B cell (primary cell): ENCODE data around the gene MRPS26. TPM values are rescaled to one million over a fixed set of nuclear protein-coding genes. Genes with fewer than 3 reads are reported as not detected.

Source experiments
- ATAC-seq: fragments of 200-7000 bp; cut with Tn5 transposase; one replicate; pipeline ENCODE4 v1.10.0; 2021; ENCODE audit warnings: low read depth, mild to moderate bottlenecking, moderate number of reproducible peaks, moderate library complexity
- CTCF ChIA-PET: fragments of 350-600 bp; sonication (Branson Sonifier 250); formaldehyde crosslinking; loops from one replicate; lab custom pipeline; 2021; ENCODE audit warnings: antibody characterized with exemption, inconsistent platforms; lab: Charles Lee
- POLR2A ChIA-PET: fragments of 350-600 bp; sonication (Branson Sonifier 250); formaldehyde crosslinking; loops from one replicate; lab custom pipeline; 2021; ENCODE audit warnings: antibody characterized with exemption; lab: Charles Lee
- DNase-seq: peaks from one replicate; pipeline ENCODE4 v3.0.0; 2013
- H2AFZ ChIP-seq: 2 replicates; pipeline ENCODE4 v1.6.1; 2012; ENCODE audit warnings: mild to moderate bottlenecking, low read depth, low read length; ENCODE audit not compliant: insufficient read depth, poor library complexity, severe bottlenecking
- H3K27ac ChIP-seq, 2 donors: 1 replicate in 1 of 2; 2 replicates in 1 of 2; pipeline ENCODE4 v1.5.1; 2012 to 2013; ENCODE audit warnings: low read length in 2 of 2, mild to moderate bottlenecking in 2 of 2, moderate library complexity in 1 of 2
- H3K27me3 ChIP-seq, 4 experiments: fragments of 200-600 bp in 1 of 4; sonication (generic) in 1 of 4; replicated peaks in 1 of 4; 1 replicate in 2 of 4; 2 replicates in 2 of 4; pipeline versions ENCODE4 v1.6.1 to v1.7.0; 2013 to 2016; ENCODE audit warnings: low read length in 3 of 4, mild to moderate bottlenecking in 2 of 4, mixed read lengths in 1 of 4, moderate library complexity in 1 of 4; ENCODE audit not compliant: insufficient read depth in 4 of 4, control insufficient read depth in 3 of 4; ENCODE audit errors: control extremely low read depth in 1 of 4
- H3K36me3 ChIP-seq, 2 experiments: replicated peaks in 1 of 2; 1 replicate in 1 of 2; 2 replicates in 1 of 2; pipeline versions ENCODE4 v1.6.1 to v1.7.1; 2013; ENCODE audit warnings: low read length in 1 of 2; ENCODE audit not compliant: insufficient read depth in 2 of 2, control insufficient read depth in 1 of 2; ENCODE audit errors: control extremely low read depth in 1 of 2, extremely low read depth in 1 of 2
- H3K4me1 ChIP-seq, 2 donors: fragments of 200-600 bp in 1 of 2; sonication (generic) in 1 of 2; 1 replicate in 1 of 2; 2 replicates in 1 of 2; pipeline versions ENCODE4 v1.5.1 to v1.6.1; 2013 to 2017; ENCODE audit warnings: low read length in 2 of 2; ENCODE audit not compliant: control insufficient read depth in 2 of 2, insufficient read depth in 2 of 2
- H3K4me2 ChIP-seq: replicated peaks from 2 replicates; pipeline ENCODE3; 2012; ENCODE audit warnings: mild to moderate bottlenecking, low read depth, low read length; ENCODE audit not compliant: poor library complexity, severe bottlenecking
- H3K4me3 ChIP-seq, 5 experiments: fragments of 200-600 bp in 1 of 5; sonication (generic) in 1 of 5; 1 replicate in 3 of 5; 2 replicates in 2 of 5; pipeline versions ENCODE4 v1.5.1 to v1.7.0; 2011 to 2016; ENCODE audit warnings: low read length in 4 of 5, mild to moderate bottlenecking in 4 of 5, low read depth in 2 of 5, control low read depth in 1 of 5, moderate library complexity in 1 of 5; ENCODE audit not compliant: insufficient read depth in 1 of 5; ENCODE audit errors: control extremely low read depth in 1 of 5, extremely low read depth in 1 of 5
- H3K79me2 ChIP-seq: fragments of 200-600 bp; sonication (generic); one replicate; pipeline ENCODE4 v1.6.0; 2016; ENCODE audit warnings: low read length; ENCODE audit not compliant: control insufficient read depth, insufficient read depth
- H3K9ac ChIP-seq: fragments of 200-600 bp; sonication (generic); 2 replicates; pipeline ENCODE4 v1.6.1; 2017; ENCODE audit warnings: mild to moderate bottlenecking, low read length, moderate library complexity
- H3K9me3 ChIP-seq, 3 donors: one replicate each; pipeline versions ENCODE4 v1.6.1 to v1.7.1; 2013; ENCODE audit warnings: low read length in 2 of 3; ENCODE audit not compliant: control insufficient read depth in 2 of 3, insufficient read depth in 1 of 3; ENCODE audit errors: control extremely low read depth in 1 of 3
- H4K20me1 ChIP-seq: 2 replicates; pipeline ENCODE4 v1.6.0; 2012; ENCODE audit warnings: mild to moderate bottlenecking, low read length; ENCODE audit not compliant: insufficient read depth, control insufficient read depth, poor library complexity, severe bottlenecking
- H3K27ac Mint-ChIP-seq: one replicate; pipeline ENCODE4 v1.8.0; 2021; ENCODE audit warnings: mixed read lengths
- H3K27me3 Mint-ChIP-seq: one replicate; pipeline ENCODE4 v1.8.0; 2021; ENCODE audit warnings: mixed read lengths
- H3K4me1 Mint-ChIP-seq: one replicate; pipeline ENCODE4 v1.8.0; 2021; ENCODE audit warnings: mixed read lengths
- H3K4me3 Mint-ChIP-seq: one replicate; pipeline ENCODE4 v1.8.0; 2021; ENCODE audit warnings: mixed read lengths
- H3K9me3 Mint-ChIP-seq: one replicate; pipeline ENCODE4 v1.8.0; 2022; ENCODE audit warnings: mixed read lengths; ENCODE audit not compliant: insufficient read depth
- EZH2 ChIP-seq: IDR thresholded peaks from 2 replicates; pipeline ENCODE4 v1.6.1; 2012; ENCODE audit warnings: borderline replicate concordance, low read depth, mild to moderate bottlenecking, moderate library complexity, low read length; ENCODE audit not compliant: insufficient read depth, poor library complexity, severe bottlenecking
- WGBS: methylation state at CpG from one replicate; pipeline ENCODE4 v1.1.5; 2013; ENCODE audit warnings: missing lambda C conversion rate; ENCODE audit not compliant: insufficient coverage; 5-methylcytosine and 5-hydroxymethylcytosine counted together
- intact Hi-C: fragments of 100-400 bp; cut with micrococcal nuclease; formaldehyde crosslinking; loops from one replicate; pipeline ENCODE4 v1.10.0; 2022
- polyA plus RNA-seq: library from polyadenylated mRNA; depleted of rRNA; stranded (reverse); fragments of >200 nt; gene quantifications from 2 replicates; pipeline ENCODE4 v1.2.3, GENCODE V29; 2012
- total RNA-seq, 2 donors: library from RNA; stranded (reverse); fragments of 120-200 nt in 1 of 2; gene quantifications; 1 replicate in 1 of 2; 2 replicates in 1 of 2; pipeline versions ENCODE4 v1.2.3 to v1.2.4, GENCODE V29; 2013 to 2022
- TF ChIP-seq, protein P1 (sequence below): fragments of 200-600 bp; IDR thresholded peaks from one replicate; pipeline ENCODE4 v1.8.0; 2022; ENCODE audit warnings: antibody characterized with exemption, mild to moderate bottlenecking

The MRPS26 gene
- total and polyA plus RNA-seq, 2 donors (not counting 1 experiment from before 2014, with no cell fraction given) = 35.9 to 37.5 TPM

- Histone ChIP-seq H2AFZ (peak overlapping the region; percentile 83), H3K9ac (peak overlapping the region; percentile 74), H4K20me1 (no peaks in the 10 kb centered on the region), H3K79me2 (peaks cover 6% of the 10 kb centered on the region), H3K36me3 (no peaks in the 10 kb centered on the region), H3K4me2 (peak overlapping the region; percentile 90), H3K27me3 (peaks cover 0 to 19% (median 2%) of the 10 kb centered on the region in 4 experiments), H3K4me1 (peaks cover 15 to 19% of the 10 kb centered on the region in 2 donors), H3K27ac (no peak overlapping the region), H3K9me3 (peaks cover 0 to 8% (median 0%) of the 10 kb centered on the region in 3 donors), H3K4me3 (peak overlapping the region in 4 of 5 experiments; percentile 40 to 70 (median 56))
- intact Hi-C loops = loop anchor here (5.0 to 10.0 kb wide), 2 partner anchors 46 to 84 kb away; partner anchors contain the start of genes FASTKD5 and UBOX5
- WGBS = 69% methylated on average over 14 of the region's 16 CpGs
- ATAC-seq (no peak), DNase-seq (no peak)
- peaks cover 28% of the 10 kb centered on the region for H3K4me1 Mint-ChIP-seq
- H3K9me3 Mint-ChIP-seq = no peaks in the 10 kb centered on the region
- TF ChIP-seq EZH2 = no peak
- TF ChIP-seq, protein P1, sequence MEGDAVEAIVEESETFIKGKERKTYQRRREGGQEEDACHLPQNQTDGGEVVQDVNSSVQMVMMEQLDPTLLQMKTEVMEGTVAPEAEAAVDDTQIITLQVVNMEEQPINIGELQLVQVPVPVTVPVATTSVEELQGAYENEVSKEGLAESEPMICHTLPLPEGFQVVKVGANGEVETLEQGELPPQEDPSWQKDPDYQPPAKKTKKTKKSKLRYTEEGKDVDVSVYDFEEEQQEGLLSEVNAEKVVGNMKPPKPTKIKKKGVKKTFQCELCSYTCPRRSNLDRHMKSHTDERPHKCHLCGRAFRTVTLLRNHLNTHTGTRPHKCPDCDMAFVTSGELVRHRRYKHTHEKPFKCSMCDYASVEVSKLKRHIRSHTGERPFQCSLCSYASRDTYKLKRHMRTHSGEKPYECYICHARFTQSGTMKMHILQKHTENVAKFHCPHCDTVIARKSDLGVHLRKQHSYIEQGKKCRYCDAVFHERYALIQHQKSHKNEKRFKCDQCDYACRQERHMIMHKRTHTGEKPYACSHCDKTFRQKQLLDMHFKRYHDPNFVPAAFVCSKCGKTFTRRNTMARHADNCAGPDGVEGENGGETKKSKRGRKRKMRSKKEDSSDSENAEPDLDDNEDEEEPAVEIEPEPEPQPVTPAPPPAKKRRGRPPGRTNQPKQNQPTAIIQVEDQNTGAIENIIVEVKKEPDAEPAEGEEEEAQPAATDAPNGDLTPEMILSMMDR = no peak
- H3K27ac Mint-ChIP-seq = no peak overlapping the region
- POLR2A ChIA-PET = interaction anchor here (2.1 kb wide), 1 partner anchor 22 kb away, joined by 8 read pairs; no protein-coding TSS in a partner anchor
- CTCF ChIA-PET = interaction anchor here (5.2 kb wide), 1 partner anchor 44 kb away, joined by 43 read pairs; no protein-coding TSS in a partner anchor
- peak overlapping the region; percentile 81 for H3K4me3 Mint-ChIP-seq
- H3K27me3 Mint-ChIP-seq = peaks cover 4% of the 10 kb centered on the region
Observed at GRCh38 chr20:3071266-3071609, 25.4 kb downstream of the MRPS26 start.
